Stimulated activated naive CD8-positive, alpha-beta T cell treated with anti-CD3 and anti-CD28 coated beads, Interleukin-15, Interleukin-2, amounts not matched to agents 100 ng/mL and 50 ng/mL, for 24 hours (primary cell): ENCODE results near the gene DNAL1.

Source experiments
- H3K27ac Mint-ChIP-seq: one replicate; pipeline ENCODE4 v1.8.0; 2021; ENCODE audit warnings: mild to moderate bottlenecking, mixed read lengths
- H3K27me3 Mint-ChIP-seq: one replicate; pipeline ENCODE4 v1.8.0; 2021; ENCODE audit warnings: mixed read lengths
- H3K36me3 Mint-ChIP-seq: one replicate; pipeline ENCODE4 v1.8.0; 2021; ENCODE audit warnings: low read depth, mixed read lengths
- H3K4me1 Mint-ChIP-seq: one replicate; pipeline ENCODE4 v1.8.0; 2021; ENCODE audit warnings: low read depth, mixed read lengths
- H3K4me3 Mint-ChIP-seq: one replicate; pipeline ENCODE4 v1.8.0; 2021; ENCODE audit warnings: mild to moderate bottlenecking, mixed read lengths
- H3K9me3 Mint-ChIP-seq: one replicate; pipeline ENCODE4 v1.8.0; 2021; ENCODE audit warnings: mixed read lengths

Gene DNAL1

DNA sequence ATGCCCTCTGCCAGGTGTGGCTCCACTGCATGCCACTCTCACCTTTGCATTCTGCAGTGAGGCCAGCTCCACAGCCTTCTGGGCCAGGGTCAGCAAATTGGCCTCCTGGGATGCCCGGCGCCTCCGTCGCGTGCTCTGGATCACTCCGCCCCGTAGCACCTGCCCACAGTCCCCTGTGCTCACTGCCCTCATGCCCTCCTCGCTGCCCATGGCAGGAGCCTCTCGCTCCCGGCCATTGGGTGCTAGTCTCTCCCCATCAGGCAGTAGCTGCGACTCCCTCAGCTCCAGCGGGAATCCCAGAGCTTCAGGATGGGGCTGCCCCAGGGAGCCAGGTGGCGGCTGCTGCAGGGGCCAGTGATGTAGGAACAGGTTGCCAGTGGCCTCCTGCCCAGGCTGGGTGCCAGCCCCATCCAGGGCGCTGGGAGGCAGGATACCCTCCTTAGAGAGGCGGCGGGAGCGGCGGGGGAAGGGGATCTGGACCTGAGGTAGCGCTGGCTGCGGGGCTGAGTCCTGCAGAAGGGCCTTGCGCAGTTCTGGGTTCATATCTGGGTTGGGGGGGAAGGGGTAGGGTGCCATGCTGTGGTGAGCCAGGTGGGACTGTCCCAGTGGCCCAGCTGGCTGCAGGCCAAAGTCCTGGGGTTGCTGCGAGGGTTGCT is 93.9 kb downstream of the DNAL1 start:
- Mint-ChIP-seq H3K4me1 (peaks cover 42% of the 10 kb centered on the region), H3K9me3 (no peaks in the 10 kb centered on the region), H3K36me3 (peaks cover 29% of the 10 kb centered on the region), H3K27ac (peak overlapping the region; percentile 36), H3K4me3 (no peak overlapping the region), H3K27me3 (no peaks in the 10 kb centered on the region)

DNA sequence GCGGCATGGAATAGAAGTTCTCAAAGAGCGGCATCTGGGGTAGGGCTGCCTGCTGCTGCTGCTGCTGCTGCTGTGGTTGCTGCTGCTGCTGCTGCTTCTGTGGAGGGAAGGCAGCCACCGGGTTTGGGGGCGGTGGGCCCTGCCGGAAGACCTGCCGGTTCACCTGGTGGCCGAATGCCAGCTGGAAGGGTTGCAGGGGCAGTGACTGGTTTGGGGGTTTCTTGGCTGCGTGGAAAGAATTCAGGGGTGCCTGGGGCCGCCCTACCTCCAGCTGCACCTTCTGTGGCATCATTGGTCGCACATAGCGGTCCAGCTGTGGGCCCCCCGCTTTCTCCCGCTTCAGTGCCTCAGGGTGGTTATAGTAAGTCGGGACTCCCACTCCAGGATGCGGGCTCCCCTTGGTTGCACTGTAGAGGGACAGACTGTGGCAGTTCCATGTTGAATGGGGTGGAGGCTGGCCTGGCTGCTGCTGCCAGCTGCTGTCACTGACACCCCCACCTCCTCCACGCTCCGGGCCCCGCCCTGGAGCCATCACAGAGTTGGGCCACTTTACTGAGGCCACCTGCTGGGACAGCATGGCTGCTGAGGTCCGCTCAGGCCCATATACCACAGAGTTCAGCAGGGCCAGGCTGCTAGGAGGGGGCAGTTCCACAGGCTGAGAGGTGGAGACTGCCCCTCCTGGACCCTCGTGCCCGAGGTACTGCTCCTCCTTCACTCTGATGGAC is 94.5 kb downstream of the DNAL1 start:
- peak overlapping the region; percentile 52 for H3K27ac Mint-ChIP-seq
- peaks cover 49% of the 10 kb centered on the region for H3K4me1 Mint-ChIP-seq
- H3K9me3 Mint-ChIP-seq: no peaks in the 10 kb centered on the region
- no peak overlapping the region for H3K4me3 Mint-ChIP-seq
- H3K36me3 Mint-ChIP-seq: peaks cover 25% of the 10 kb centered on the region
- H3K27me3 Mint-ChIP-seq: no peaks in the 10 kb centered on the region

DNA sequence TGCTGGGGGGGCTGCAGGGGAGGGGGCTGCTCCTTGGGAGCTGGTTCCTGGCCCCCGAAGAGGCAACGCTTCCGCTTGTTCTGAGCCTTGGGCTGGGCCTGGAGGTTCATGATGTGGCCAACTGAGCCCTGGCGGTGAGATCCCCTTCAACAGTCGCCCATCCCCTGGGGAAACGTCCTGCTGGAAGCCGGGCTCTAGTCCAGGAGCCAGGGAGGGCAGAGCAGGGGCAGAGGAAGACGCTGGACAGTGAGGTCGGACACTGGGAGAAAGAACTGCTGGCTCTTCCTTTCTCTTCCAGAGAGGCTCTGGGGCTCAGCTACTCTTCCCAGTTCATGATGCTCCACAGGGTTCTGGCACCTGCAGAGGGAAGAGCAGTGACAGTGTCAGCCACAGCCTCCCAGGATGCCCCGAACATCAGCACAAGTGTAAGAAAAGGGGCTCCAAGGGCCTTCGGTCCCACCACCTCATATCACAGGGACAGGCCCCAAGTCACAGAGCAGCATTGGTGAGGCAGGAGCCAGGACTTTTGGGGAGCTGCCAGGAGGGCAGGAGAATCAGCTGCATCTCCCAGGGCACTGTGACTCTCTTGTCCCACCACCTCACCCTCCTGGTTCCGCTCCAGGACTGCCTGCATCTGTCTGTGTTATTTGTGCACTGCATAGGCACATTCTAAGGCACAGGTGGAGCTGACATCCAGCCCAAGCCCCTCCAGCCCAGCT is 95.3 kb downstream of the DNAL1 start:
- Mint-ChIP-seq H3K36me3 (peaks cover 18% of the 10 kb centered on the region), H3K9me3 (no peaks in the 10 kb centered on the region), H3K27me3 (no peaks in the 10 kb centered on the region), H3K4me1 (peaks cover 56% of the 10 kb centered on the region), H3K4me3 (no peak overlapping the region), H3K27ac (peak overlapping the region; percentile 52)

DNA sequence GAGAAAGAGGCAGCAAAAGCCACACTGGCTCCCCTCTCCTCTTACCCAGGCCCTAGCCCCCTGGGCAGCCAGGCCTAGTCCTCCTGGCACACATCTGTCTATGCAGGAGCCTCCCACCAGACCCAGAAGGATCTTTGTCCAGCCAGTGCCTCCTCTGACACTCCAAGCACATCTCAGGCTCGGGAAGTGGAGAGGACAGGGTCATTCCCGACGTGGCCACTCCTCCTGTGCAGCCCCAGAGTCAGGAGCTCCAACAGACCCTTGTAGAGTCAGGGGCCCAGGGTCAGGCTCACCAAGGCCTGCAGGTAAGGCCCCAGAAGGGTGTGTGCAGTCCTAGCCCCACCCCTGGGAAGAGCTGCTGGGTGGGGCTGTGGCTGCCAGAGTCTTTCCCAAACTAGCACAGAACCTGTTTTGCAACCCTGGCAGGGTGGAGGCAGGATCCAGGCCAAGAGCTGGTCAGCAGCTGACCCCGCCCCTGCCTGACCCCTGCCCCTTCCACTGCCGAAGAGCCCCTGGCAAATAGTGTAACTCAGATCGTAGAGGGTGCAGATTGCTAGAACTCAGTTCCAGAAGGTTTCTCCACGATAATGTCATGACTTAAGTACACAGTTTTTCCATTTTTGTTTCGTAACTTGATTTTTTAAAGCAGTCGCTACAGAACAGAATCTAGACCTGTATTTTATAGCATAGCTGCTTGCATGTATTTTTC is 96.0 kb downstream of the DNAL1 start:
- Mint-ChIP-seq H3K27ac (peak overlapping the region; percentile 94), H3K4me1 (peaks cover 64% of the 10 kb centered on the region), H3K27me3 (no peaks in the 10 kb centered on the region), H3K9me3 (no peaks in the 10 kb centered on the region), H3K4me3 (peak overlapping the region; percentile 76), H3K36me3 (peaks cover 13% of the 10 kb centered on the region)

DNA sequence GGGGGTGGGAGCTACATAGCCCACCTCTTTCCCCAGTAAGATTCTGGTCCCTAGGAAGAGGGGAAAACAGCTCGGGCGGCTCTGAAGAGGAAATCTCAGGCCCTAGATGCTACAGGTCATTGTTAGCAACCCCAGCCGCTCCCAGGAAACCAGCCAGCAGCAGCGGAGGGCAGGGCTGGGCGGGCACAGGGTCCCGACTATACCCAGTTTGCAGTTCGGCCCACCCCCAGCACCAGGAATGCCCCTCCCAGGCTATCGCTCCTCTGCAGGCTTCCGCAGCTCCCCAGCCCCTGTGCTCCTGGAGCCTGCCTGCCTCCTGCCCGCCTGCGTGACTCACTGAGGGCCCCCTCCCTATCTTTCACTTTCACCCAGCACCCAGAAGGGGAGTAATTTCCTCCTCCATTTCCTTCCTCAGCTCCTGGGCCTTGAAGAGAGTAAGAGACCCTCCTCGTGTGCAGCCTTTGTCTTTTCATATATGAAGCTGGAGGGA is 96.6 kb downstream of the DNAL1 start:
- peaks cover 9% of the 10 kb centered on the region for H3K36me3 Mint-ChIP-seq
- peak overlapping the region; percentile 94 for H3K27ac Mint-ChIP-seq
- H3K4me3 Mint-ChIP-seq: peak overlapping the region; percentile 76

DNA sequence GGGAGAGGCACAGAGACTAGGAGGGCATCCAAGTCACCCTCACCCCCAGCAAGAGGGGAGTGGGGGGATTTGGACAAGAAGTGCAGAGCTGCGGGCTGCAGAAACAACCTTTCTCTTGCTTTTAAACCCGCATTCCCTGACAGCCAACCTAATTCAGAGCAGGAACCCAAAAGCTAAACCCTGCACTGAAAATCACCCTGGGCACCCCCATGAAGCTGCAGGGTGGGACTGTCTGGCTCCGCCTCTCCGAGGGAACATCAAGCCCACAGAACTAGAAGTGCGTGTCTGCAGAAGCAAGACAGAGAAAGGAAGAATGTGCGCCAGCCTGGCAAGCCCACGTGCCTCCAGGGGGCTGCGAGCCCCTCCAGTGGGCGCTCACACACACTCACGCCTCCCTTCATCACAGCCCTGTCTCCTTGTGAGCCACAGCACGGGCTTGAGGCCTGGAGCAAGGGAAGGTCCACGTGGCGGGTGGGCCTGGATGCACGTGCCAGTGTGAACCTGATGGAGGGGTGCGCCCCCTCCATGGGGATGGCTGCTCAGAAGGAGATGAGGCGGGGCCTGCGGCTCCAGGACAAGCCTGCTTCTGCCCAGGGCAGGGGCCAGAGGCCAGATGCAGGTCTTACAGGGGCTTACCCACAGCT is 97.2 kb downstream of the DNAL1 start:
- Mint-ChIP-seq H3K27ac (peak overlapping the region; percentile 94), H3K27me3 (no peaks in the 10 kb centered on the region), H3K36me3 (peaks cover 5% of the 10 kb centered on the region), H3K4me1 (peaks cover 73% of the 10 kb centered on the region), H3K4me3 (peak overlapping the region; percentile 76), H3K9me3 (no peaks in the 10 kb centered on the region)

More for the DNA sequence above, 96.6 kb downstream of the DNAL1 start:
- Mint-ChIP-seq H3K27me3 (no peaks in the 10 kb centered on the region), H3K9me3 (no peaks in the 10 kb centered on the region), H3K4me1 (peaks cover 70% of the 10 kb centered on the region)

DNA sequence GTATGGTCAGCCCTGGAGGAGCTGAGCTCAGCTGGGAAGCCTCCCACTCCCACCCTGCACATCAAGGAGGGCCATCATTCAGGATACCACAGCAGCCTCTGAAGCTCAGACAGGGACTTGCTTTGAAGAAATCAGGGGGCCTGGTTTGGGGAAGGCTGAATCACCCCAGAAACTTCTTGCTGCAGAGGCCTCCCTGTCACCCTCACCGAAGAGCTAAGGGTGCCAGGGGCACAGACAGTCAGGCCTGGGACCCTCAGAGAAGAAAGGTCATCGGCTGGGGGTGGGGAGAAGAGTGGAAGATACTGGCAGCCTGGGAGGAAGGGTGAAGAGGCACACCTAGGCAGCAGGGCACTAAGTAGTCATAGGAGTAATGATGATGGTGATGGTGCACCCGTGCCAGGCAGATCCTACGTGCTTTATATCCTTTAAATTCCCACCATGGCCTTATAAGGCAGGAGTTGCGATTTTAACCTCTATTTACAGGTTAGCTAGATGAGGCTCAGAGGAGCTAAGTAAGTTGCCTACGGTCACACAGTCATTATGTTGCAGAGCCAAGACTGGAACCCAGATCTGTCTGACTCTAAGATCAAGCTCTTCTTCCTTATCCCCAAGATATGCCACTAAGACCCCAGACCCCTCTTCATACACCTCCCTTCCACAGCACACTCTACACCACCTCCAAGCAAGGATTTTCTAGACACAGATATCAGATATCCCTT is 97.9 kb downstream of the DNAL1 start:
- Mint-ChIP-seq H3K4me3 (peak overlapping the region; percentile 76), H3K27ac (peak overlapping the region; percentile 94), H3K36me3 (peaks cover 5% of the 10 kb centered on the region), H3K27me3 (no peaks in the 10 kb centered on the region), H3K9me3 (no peaks in the 10 kb centered on the region), H3K4me1 (peaks cover 80% of the 10 kb centered on the region)

DNA sequence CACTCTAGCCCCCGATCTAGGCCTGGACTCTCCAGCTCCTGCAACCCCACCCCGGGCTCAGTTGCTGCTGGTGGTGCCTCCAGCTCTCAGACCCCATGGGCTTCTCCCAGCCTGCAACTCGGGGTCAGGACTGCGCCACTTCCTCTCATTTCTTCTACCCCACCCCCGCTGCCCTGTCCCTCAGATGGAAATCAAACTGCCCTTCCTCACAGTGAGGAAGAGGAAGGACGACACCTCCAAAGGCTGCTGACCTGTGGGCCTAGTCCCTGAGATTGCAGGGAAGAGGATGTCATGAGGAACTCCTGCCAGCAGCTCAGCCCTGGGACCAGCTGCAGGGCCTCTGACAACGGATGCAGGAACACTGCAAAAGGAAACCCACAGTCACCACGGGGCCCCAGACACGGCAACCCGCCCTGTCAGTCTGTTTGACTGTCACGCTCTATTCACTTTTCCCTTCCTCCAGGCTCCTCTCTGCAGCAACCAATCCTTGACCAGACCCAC is 98.7 kb downstream of the DNAL1 start:
- Mint-ChIP-seq H3K4me3 (peak overlapping the region; percentile 76), H3K36me3 (peaks cover 11% of the 10 kb centered on the region), H3K27me3 (no peaks in the 10 kb centered on the region)

DNA sequence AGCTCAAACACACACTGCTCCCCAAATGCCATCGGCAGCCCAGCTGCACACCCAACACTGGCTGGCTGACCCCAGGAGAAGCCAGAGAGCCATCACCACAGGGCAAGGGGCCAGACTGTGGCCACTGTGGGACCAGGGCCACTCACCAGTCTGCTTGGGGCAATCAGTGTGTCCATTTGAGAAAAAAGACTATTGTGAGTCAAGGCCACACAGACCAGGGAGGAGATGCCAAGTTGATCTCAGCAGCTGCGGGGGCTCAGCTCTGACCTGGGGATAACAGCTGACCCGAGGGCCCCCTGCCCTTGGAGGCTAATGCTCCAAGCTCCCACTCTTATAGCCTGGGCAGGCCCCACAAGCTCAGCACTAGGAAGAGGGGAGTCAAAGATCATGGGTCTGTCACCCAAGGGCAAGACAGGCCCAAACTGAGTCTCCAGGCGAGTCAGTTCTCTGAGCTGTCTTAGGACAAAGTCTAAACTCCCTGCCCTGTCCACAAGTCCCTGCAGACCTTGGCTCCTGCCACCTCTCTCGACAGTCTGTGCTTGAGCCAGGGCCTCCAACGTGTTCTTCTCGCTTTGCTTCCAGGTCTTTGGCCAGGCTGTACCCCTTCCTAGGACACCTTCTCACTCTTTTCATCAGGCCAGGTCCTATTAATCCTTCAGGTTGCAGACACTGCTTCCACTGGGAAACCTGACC is 99.5 kb downstream of the DNAL1 start:
- H3K27me3 Mint-ChIP-seq: no peaks in the 10 kb centered on the region
- H3K36me3 Mint-ChIP-seq: peaks cover 15% of the 10 kb centered on the region
- H3K27ac Mint-ChIP-seq: peak overlapping the region; percentile 94
- peak overlapping the region; percentile 76 for H3K4me3 Mint-ChIP-seq
- peaks cover 96% of the 10 kb centered on the region for H3K4me1 Mint-ChIP-seq
- H3K9me3 Mint-ChIP-seq: no peaks in the 10 kb centered on the region

More for the DNA sequence above, 98.7 kb downstream of the DNAL1 start:
- Mint-ChIP-seq H3K27ac (peak overlapping the region; percentile 94), H3K4me1 (peaks cover 88% of the 10 kb centered on the region), H3K9me3 (no peaks in the 10 kb centered on the region)

DNA sequence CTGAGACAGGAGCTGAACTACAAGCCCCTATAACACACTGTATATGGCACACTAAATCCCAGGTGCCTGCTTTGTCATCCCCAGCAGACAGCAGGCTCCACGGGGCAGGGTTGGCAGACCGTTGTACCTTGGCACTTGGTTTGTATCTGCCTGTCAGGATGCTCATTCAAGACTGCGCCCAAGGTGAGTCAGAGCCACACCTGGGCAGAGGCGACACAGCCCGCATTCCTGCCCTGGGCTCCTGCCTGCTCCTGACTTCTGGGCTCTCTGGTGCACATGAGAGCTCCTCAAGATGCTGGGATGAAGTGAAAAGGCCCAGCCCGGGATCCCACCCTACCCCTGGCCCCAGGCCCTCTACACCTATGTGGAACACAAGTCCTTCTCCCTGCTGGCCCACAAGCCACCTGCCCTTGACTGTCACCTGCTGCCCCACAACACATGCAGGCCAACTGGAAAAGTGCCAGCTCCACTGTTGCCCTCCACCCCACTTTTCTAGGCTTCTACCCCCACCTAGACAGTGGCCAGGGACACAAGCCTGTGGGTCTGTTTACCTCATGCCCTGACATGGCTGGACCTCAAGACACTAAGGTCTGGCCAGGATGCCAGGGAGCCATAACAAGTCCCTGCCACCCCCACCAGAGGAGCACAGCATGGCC is 100.2 kb downstream of the DNAL1 start:
- H3K36me3 Mint-ChIP-seq: peaks cover 15% of the 10 kb centered on the region
- H3K9me3 Mint-ChIP-seq: no peaks in the 10 kb centered on the region
- peaks cover 100% of the 10 kb centered on the region for H3K4me1 Mint-ChIP-seq
- H3K4me3 Mint-ChIP-seq: peak overlapping the region; percentile 76
- no peaks in the 10 kb centered on the region for H3K27me3 Mint-ChIP-seq
- peak overlapping the region; percentile 94 for H3K27ac Mint-ChIP-seq

DNA sequence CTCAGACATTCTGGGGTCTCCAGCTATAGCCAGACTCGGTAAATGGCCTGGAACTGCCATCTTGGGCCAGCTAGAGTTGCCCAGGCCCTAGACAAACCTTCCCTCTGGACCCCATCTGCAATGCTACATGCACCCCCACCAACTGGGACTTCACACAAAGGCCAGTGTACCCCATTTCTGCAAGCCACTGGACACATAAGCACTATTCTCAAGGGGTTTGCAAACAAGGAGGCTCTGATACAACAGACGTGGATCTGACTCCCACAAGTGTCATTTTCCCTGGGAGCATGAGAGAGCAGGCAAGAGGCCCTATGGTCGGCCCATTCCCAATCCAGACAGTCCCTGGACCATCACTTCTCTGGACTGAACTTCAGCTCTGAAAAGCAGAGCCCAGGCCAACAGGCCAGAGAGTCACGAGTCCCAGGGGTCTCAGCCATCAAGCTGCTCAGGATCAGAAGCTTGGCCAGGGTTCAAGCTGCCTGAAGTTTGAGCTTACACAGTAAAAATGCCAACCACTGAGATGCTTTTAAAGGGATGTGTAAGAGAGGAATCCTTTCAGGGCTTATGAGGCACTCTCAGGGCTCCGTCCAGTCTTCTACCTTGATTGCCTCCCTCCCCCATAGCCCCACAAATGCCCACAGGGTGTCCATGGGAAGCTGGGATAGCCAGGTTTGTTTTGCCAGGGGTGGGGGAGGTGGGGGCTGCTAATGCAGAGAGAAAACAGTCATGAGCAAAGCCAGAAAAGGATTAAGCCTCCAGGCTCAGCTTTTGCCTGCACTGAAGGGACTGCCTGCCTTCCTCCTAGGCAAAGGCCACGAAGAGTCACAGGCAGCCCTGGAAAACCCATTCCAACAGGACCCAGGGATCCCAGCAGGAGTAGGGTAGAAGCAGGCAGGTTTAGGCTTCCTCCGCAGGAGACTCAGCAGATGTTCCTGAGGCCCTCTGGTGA is 101.1 kb downstream of the DNAL1 start:
- H3K4me3 Mint-ChIP-seq: no peak overlapping the region
- H3K9me3 Mint-ChIP-seq: no peaks in the 10 kb centered on the region
- H3K27me3 Mint-ChIP-seq: no peaks in the 10 kb centered on the region
- H3K27ac Mint-ChIP-seq: peak overlapping the region; percentile 94
- peaks cover 100% of the 10 kb centered on the region for H3K4me1 Mint-ChIP-seq
- H3K36me3 Mint-ChIP-seq: peaks cover 15% of the 10 kb centered on the region
